ENCODE data around the gene MSTN.
"Not testable (repeated sequence)": the region's sequence is repeated elsewhere in the genome, so short reads cannot be mapped to it uniquely, and the experiment has no call there.

Gene MSTN

DNA sequence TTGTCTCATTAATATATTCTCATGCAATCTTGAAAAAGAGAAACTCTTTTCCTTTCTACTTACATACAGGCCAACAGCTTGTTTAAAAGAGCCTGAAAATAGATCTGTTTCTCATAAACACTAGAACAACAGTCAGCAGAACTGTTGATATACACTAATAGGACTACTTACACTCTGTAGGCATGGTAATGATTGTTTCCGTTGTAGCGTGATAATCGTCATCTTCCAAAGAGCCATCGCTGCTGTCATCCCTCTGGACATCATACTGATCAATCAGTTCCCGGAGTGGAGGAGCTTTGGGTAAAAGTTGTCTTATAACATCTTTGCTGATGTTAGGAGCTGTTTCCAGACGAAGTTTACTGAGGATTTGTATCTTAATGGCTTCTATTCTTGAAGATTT lies 476 bp downstream of the MSTN start:
- no peak for DNase-seq

DNA sequence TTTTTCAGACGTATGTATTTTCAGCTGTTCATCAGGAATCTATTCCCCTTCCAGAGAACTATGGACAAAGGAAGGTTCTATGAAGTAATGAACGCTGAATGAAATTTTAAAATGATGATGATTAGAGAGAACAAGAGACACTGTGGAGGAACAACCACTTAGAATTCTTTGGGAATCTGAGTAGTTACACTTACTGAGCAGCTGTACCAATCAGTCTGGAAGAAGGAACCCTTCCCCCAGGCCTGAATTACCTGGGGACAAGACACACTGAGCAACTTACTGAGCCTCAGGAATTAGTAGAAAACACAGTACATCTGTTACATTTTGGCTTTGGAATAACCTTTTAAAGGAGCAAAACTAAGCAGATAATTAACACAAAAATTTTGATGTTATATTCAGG lies 1.9 kb downstream of the MSTN start:
- no peak for DNase-seq

DNA sequence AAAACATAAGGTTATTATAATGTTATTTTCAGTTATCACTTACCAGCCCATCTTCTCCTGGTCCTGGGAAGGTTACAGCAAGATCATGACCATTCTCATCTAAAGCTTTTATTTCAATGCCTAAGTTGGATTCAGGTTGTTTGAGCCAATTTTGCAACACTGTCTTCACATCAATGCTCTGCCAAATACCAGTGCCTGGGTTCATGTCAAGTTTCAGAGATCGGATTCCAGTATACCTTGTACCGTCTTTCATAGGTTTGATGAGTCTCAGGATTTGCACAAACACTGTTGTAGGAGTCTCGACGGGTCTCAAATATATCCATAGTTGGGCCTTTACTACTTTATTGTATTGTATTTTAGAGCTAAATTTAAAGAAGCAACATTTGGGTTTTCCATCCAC lies 2.5 kb downstream of the MSTN start:
- DNase-seq = no peak

DNA sequence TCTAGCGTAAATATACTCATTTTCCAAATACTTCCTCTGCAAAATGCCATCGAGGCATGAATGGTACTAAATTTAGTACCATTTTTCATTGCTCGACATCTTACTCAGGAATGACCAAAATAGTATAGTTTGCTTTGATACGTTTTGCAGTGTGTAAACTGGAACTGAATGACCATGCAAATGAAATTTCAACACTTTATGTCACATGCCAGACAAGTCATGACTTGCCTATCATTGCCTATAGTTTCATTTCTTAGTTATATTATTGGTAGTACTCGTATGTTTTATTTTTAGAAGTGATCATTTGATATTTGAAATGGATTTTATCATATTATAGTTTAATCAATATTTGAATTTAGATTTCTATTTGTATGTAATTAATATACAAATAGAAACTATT lies 9.1 kb downstream of the MSTN start:
- DNase-seq = no peak

- no peak for DNase-seq
Measured at GRCh38 chr2:190052307-190052706, 10.2 kb downstream of the MSTN start.

- DNase-seq = no peak
Measured at GRCh38 chr2:190051223-190051622, 11.3 kb downstream of the MSTN start.

- DNase-seq = no peak
Measured at GRCh38 chr2:190050001-190050400, 12.5 kb downstream of the MSTN start.

GRCh38 chr2:190044866-190045265 lies 17.7 kb downstream of the MSTN start:
- DNase-seq = no peak

- no peak for DNase-seq
Measured at GRCh38 chr2:190043441-190043840, 19.1 kb downstream of the MSTN start.

- DNase-seq = no peak
Measured at GRCh38 chr2:190036071-190036470, 26.5 kb downstream of the MSTN start.

GRCh38 chr2:190034417-190034816 lies 28.1 kb downstream of the MSTN start:
- not testable (repeated sequence) for DNase-seq

DNA sequence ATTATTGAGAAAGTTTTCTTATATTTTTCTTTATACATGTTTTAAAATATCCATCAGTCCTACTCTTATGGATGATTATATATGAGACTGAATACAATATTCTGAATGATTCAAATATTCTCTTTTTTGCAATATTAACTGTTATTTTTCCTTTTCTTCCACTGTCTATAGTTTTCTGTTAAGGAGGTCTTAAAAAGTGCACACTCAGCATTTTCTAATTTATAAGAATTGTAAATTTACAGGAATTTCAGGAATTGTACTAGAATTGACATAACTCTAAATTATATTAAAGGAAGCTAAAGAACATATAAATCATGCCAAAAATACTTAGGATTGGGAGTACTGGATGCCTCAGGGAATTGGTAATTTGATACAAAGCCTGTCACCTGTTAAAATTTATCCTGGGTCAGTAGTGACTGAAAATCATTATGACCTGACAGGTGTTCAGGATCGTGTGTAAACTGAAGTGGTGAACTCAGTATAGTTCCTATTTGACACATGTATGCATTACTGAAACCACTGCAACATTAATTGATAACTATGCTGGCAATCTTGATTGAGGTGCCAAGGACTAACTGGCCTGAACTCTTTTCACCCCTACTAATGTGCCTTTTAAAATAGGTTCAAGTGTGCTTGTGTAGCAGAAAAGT lies 30.4 kb downstream of the MSTN start:
- DNase-seq = no peak

DNA sequence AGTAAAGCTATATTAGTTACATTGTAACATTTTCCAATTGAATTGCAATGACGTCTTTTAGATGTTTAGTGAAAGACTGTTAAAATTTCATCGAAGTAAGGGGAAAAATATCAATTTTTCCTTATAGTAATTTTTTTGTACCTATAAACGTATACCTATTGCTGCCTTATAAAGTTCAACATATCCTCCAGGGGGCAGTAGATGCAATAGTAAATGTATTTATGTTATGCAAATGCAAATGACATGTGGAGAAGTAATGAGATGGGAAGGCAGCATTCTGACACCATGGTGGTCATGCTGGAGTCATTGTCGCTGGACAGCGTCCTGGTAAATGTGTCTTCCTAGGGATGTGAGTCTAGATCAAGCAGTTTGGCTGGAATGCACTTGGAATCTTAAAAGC lies 38.7 kb downstream of the MSTN start:
- DNase-seq = peak; percentile 12 to 55

- DNase-seq = no peak
Measured at GRCh38 chr2:190020720-190021119, 41.8 kb downstream of the MSTN start.

- no peak for DNase-seq
Measured at GRCh38 chr2:190017837-190018236, 44.7 kb downstream of the MSTN start.

DNA sequence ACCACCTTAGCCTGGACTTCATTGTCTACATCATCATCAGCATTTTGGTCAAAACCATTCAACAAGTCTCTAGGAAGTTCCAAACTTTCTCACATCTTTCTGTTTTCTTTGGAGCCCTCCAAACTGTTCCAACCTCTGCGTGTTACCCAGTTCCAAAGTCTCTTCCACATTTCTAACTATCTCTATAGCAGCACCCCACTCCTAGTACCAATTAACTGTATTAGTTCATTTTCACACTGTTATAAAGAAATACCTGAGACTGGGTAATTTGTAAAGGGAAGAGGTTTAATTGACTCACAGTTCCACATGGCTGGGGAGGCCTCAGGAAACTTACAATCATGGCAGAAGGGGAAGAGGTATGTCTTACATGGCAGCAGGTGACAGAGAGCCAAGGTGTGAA lies 46.6 kb downstream of the MSTN start:
- not testable (repeated sequence) for DNase-seq

Data from SW 1271 (cell line).